H1 (cell line): ENCODE measurements around the gene FADS6. TPM values are rescaled to one million over a fixed set of nuclear protein-coding genes. Genes with fewer than 3 reads are reported as not detected.
A peak's percentile ranks its signal among the peaks of the same experiment; 100 is the strongest.

Experiments used
- CTCF ChIA-PET: fragments of 300-600 bp; sonication (Branson Sonifier 250); formaldehyde crosslinking; loops from one replicate; lab custom pipeline; 2021; ENCODE audit not compliant: partially characterized antibody; lab: Charles Lee
- POLR2A ChIA-PET: fragments of 300-600 bp; sonication (Branson Sonifier 250); formaldehyde crosslinking; loops from one replicate; lab custom pipeline; 2021; ENCODE audit warnings: inconsistent platforms; ENCODE audit not compliant: partially characterized antibody; lab: Charles Lee
- DNase-seq, 2 experiments: peaks; one replicate each; pipeline versions ENCODE4 v3.0.0 to v3.0.0-alpha.2; 2010 to 2022; ENCODE audit warnings: low spot score in 2 of 2, low read depth in 1 of 2, mixed read lengths in 1 of 2
- FAIRE-seq: peaks from 2 replicates; lab custom pipeline; 2011; peaks lifted over from hg19 to GRCh38; lab: Jason Lieb, UNC
- H2AFZ ChIP-seq: 2 replicates; pipeline ENCODE4 v1.8.1; 2012; ENCODE audit warnings: low read length, inconsistent platforms
- H2AK5ac ChIP-seq: 2 replicates; pipeline ENCODE4 v1.6.1; 2013; ENCODE audit warnings: low read depth, low read length
- H2BK120ac ChIP-seq: replicated peaks from 2 replicates; pipeline ENCODE3; 2013; ENCODE audit warnings: low read depth, low read length, inconsistent platforms
- H2BK12ac ChIP-seq: 2 replicates; pipeline ENCODE4 v1.6.1; 2013; ENCODE audit warnings: low read depth, low read length
- H2BK15ac ChIP-seq: 2 replicates; pipeline ENCODE4 v1.6.1; 2013; ENCODE audit warnings: low read length
- H2BK20ac ChIP-seq: 2 replicates; pipeline ENCODE4 v1.6.1; 2013; ENCODE audit warnings: low read length
- H2BK5ac ChIP-seq: 2 replicates; pipeline ENCODE4 v1.6.1; 2013; ENCODE audit warnings: low read depth, low read length
- H3K14ac ChIP-seq: 2 replicates; pipeline ENCODE4 v1.6.1; 2013; ENCODE audit warnings: inconsistent platforms; ENCODE audit not compliant: insufficient read length
- H3K18ac ChIP-seq: 2 replicates; pipeline ENCODE4 v1.6.1; 2013; ENCODE audit warnings: low read length; ENCODE audit errors: extremely low read depth
- H3K23ac ChIP-seq: 2 replicates; pipeline ENCODE4 v1.6.1; 2013; ENCODE audit warnings: inconsistent platforms; ENCODE audit not compliant: insufficient read length
- H3K23me2 ChIP-seq: 2 replicates; pipeline ENCODE4 v1.6.1; 2013; ENCODE audit warnings: low read depth, low read length
- H3K27ac ChIP-seq: 2 replicates; pipeline ENCODE4 v1.6.1; 2011; ENCODE audit warnings: low read depth, low read length, inconsistent platforms
- H3K27me3 ChIP-seq, 4 experiments: replicated peaks in 1 of 4; 1 replicate in 1 of 4; 2 replicates in 3 of 4; pipeline versions ENCODE4 v1.6.1 to v1.8.1; 2011 to 2013; ENCODE audit warnings: low read length in 3 of 4, mild to moderate bottlenecking in 3 of 4, inconsistent platforms in 2 of 4, mixed read lengths in 2 of 4, moderate library complexity in 1 of 4; ENCODE audit not compliant: control insufficient read depth in 3 of 4, insufficient read depth in 3 of 4; ENCODE audit errors: extremely low read depth in 1 of 4
- H3K36me3 ChIP-seq, 4 experiments: 2 replicates each; pipeline versions ENCODE4 v1.6.1 to v1.8.1; 2011 to 2013; ENCODE audit warnings: mild to moderate bottlenecking in 4 of 4, low read length in 3 of 4, moderate library complexity in 2 of 4, control low read depth in 1 of 4, inconsistent platforms in 1 of 4; ENCODE audit not compliant: insufficient read depth in 4 of 4, control insufficient read depth in 2 of 4
- H3K4ac ChIP-seq: replicated peaks from 2 replicates; pipeline ENCODE3; 2013; ENCODE audit warnings: low read length, low read depth, mixed read lengths, inconsistent platforms; ENCODE audit not compliant: insufficient read length
- H3K4me1 ChIP-seq, 4 experiments: replicated peaks in 1 of 4; 1 replicate in 1 of 4; 2 replicates in 3 of 4; pipeline versions ENCODE4 v1.6.1 to v1.8.1; 2011 to 2013; ENCODE audit warnings: low read length in 3 of 4, inconsistent platforms in 2 of 4, mixed read lengths in 1 of 4; ENCODE audit not compliant: insufficient read depth in 4 of 4, control insufficient read depth in 3 of 4
- H3K4me2 ChIP-seq, 2 experiments: 2 replicates each; pipeline versions ENCODE4 v1.6.1 to v1.8.1; 2011 to 2013; ENCODE audit warnings: low read depth in 2 of 2, low read length in 2 of 2, control low read depth in 1 of 2, inconsistent platforms in 1 of 2, mild to moderate bottlenecking in 1 of 2; ENCODE audit not compliant: insufficient read depth in 1 of 2
- H3K4me3 ChIP-seq, 4 experiments: fragments of 200-600, 300-600 bp in 1 of 4; sonication (generic), shearing (Covaris generic), sonication (Bioruptor Twin) in 1 of 4; 2 replicates each; pipeline versions ENCODE4 v1.5.1 to v1.8.1; 2011 to 2016; ENCODE audit warnings: low read length in 4 of 4, low read depth in 3 of 4, control low read depth in 2 of 4, inconsistent platforms in 2 of 4, mild to moderate bottlenecking in 2 of 4, mixed read lengths in 1 of 4, moderate library complexity in 1 of 4; ENCODE audit not compliant: insufficient read depth in 2 of 4; ENCODE audit errors: extremely low read depth in 1 of 4
- H3K56ac ChIP-seq: replicated peaks from 2 replicates; pipeline ENCODE3; 2013; ENCODE audit warnings: low read depth, mild to moderate bottlenecking, mixed read lengths, low read length, inconsistent platforms; ENCODE audit not compliant: insufficient read length
- H3K79me1 ChIP-seq: 2 replicates; pipeline ENCODE4 v1.6.1; 2013; ENCODE audit warnings: low read depth, low read length, control low read depth
- H3K79me2 ChIP-seq, 2 experiments: 2 replicates each; pipeline versions ENCODE4 v1.6.1 to v1.8.1; 2012 to 2013; ENCODE audit warnings: low read length in 2 of 2, mild to moderate bottlenecking in 2 of 2, inconsistent platforms in 1 of 2; ENCODE audit not compliant: insufficient read depth in 2 of 2, control insufficient read depth in 1 of 2
- H3K9ac ChIP-seq, 4 experiments: replicated peaks in 1 of 4; 1 replicate in 1 of 4; 2 replicates in 3 of 4; pipeline versions ENCODE4 v1.6.1 to v1.8.1; 2011 to 2013; ENCODE audit warnings: low read depth in 3 of 4, low read length in 3 of 4, control low read depth in 2 of 4, mild to moderate bottlenecking in 2 of 4, moderate library complexity in 2 of 4, inconsistent platforms in 1 of 4; ENCODE audit errors: extremely low read depth in 1 of 4
- H3K9me3 ChIP-seq, 2 experiments: 2 replicates each; pipeline versions ENCODE4 v1.6.1 to v1.8.1; 2012 to 2013; ENCODE audit warnings: mild to moderate bottlenecking in 2 of 2, moderate library complexity in 2 of 2, control low read depth in 1 of 2, inconsistent platforms in 1 of 2, low read depth in 1 of 2, low read length in 1 of 2, mixed read lengths in 1 of 2; ENCODE audit not compliant: insufficient read depth in 2 of 2
- H4K20me1 ChIP-seq, 2 experiments: replicated peaks in 1 of 2; 2 replicates each; pipeline versions ENCODE3 to v1.8.1; 2011 to 2013; ENCODE audit warnings: inconsistent platforms in 2 of 2, low read length in 2 of 2, mild to moderate bottlenecking in 1 of 2; ENCODE audit not compliant: insufficient read depth in 2 of 2, control insufficient read depth in 1 of 2
- H4K5ac ChIP-seq: 2 replicates; pipeline ENCODE4 v1.6.1; 2013; ENCODE audit warnings: low read length, low read depth, mixed read lengths, inconsistent platforms; ENCODE audit not compliant: insufficient read length
- H4K8ac ChIP-seq: 2 replicates; pipeline ENCODE4 v1.8.0; 2013; ENCODE audit warnings: mild to moderate bottlenecking, moderate library complexity, low read length, inconsistent platforms; ENCODE audit not compliant: insufficient read depth; ENCODE audit errors: extremely low read depth
- H4K91ac ChIP-seq: replicated peaks from 2 replicates; pipeline ENCODE3; 2013; ENCODE audit warnings: low read length, mixed read lengths, inconsistent platforms; ENCODE audit not compliant: insufficient read length
- BCL11A ChIP-seq, 2 experiments: IDR thresholded peaks; one replicate each; pipeline ENCODE4 v1.6.1; 2011; ENCODE audit warnings: low read depth in 2 of 2, low read length in 2 of 2, mild to moderate bottlenecking in 2 of 2
- CBX5 ChIP-seq: fragments of 300-800, 300-1000 bp; sonication (generic); IDR thresholded peaks from 2 replicates; pipeline ENCODE4 v1.7.1; 2016; ENCODE audit warnings: antibody characterized with exemption, low read length, low read depth
- CREB1 ChIP-seq: IDR thresholded peaks from 2 replicates; pipeline ENCODE4 v1.6.1; 2012; ENCODE audit warnings: inconsistent platforms
- EGR1 ChIP-seq: IDR thresholded peaks from 2 replicates; pipeline ENCODE4 v1.6.1; 2011; ENCODE audit warnings: low read depth, low read length, borderline replicate concordance
- RBBP5 ChIP-seq: IDR thresholded peaks from 2 replicates; pipeline ENCODE4 v1.7.1; 2012; ENCODE audit warnings: low read depth, mild to moderate bottlenecking, inconsistent platforms, low read length, moderate library complexity, borderline replicate concordance
- RFX5 ChIP-seq: IDR thresholded peaks from 2 replicates; pipeline ENCODE4 v1.6.1; 2011; ENCODE audit warnings: low read depth, low read length, improper control_type of control experiment, borderline replicate concordance
- RXRA ChIP-seq: IDR thresholded peaks from 2 replicates; pipeline ENCODE4 v1.6.1; 2011; ENCODE audit warnings: low read depth, mild to moderate bottlenecking, low read length, moderate library complexity; ENCODE audit not compliant: insufficient read depth
- SIN3A ChIP-seq, 2 experiments: IDR thresholded peaks in 1 of 2; conservative IDR thresholded peaks in 1 of 2; 2 replicates each; pipeline ENCODE4 v1.6.1; 2011 to 2012; ENCODE audit warnings: low read length in 2 of 2, improper control_type of control experiment in 1 of 2, low read depth in 1 of 2, mild to moderate bottlenecking in 1 of 2
- TAF1 ChIP-seq: IDR thresholded peaks from 2 replicates; pipeline ENCODE4 v1.6.1; 2011; ENCODE audit warnings: mild to moderate bottlenecking, low read depth, low read length
- YY1 ChIP-seq: IDR thresholded peaks from 2 replicates; pipeline ENCODE4 v1.6.1; 2011; ENCODE audit warnings: low read depth, mild to moderate bottlenecking, low read length
- WGBS, 2 experiments: shearing (Covaris generic) in 1 of 2; methylation state at CpG; one replicate each; pipeline versions ENCODE4 v1.1.6 to v1.1.7; 2013 to 2015; ENCODE audit warnings: low lambda C conversion rate in 2 of 2, mixed read lengths in 2 of 2, inconsistent platforms in 1 of 2, low coverage in 1 of 2, missing lambda C conversion rate in 1 of 2; ENCODE audit not compliant: insufficient replicate concordance in 2 of 2, insufficient coverage in 1 of 2, insufficient read length in 1 of 2; ENCODE audit errors: extremely low coverage in 1 of 2, missing lambda C conversion rate in 1 of 2; 5-methylcytosine and 5-hydroxymethylcytosine counted together
- polyA plus RNA-seq, 7 experiments: library from polyadenylated mRNA; depleted of rRNA in 3 of 7; stranded (reverse) in 5 of 7; unstranded in 2 of 7; fragments of >200 nt in 5 of 7; fragments of 200-250 nt in 2 of 7; gene quantifications; 1 replicate in 5 of 7; 2 replicates in 1 of 7; 4 replicates in 1 of 7; pipeline versions ENCODE4 v1.2.1 to v1.2.3, GENCODE V29; 2011 to 2013; ENCODE audit warnings: missing spikeins in 2 of 7, mixed read lengths in 2 of 7
- total RNA-seq: library from RNA; stranded (reverse); fragmentation: NEBNext Ultra II Directional; extraction: Animal tissue kit (Norgen Biotek cat#: 25700); gene quantifications from 2 replicates; pipeline ENCODE4 v1.2.1, GENCODE V29; 2021

Gene FADS6
- total and polyA plus RNA-seq, 2 of the 8 experiments (the other 6 are each of a cell fraction or from before 2014, with no cell fraction given) = 0.56 to 2.5 TPM

DNA sequence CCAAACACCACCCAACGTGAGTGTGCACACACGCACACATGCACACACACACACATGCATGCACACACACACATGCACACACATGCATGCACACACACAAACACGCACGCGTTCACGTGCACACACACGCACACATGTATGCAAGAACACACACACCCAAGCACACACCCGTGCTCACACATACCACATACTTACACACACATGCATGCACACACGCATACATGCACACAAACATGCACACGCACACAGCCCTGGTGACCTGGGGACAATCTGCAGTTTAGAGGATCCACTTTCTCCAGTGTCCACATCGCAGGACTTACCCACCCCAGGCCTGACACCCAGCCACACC, 23.4 kb upstream of the FADS6 start:
- Histone ChIP-seq H3K27ac (no peak overlapping the region), H3K56ac (no peak overlapping the region), H2BK20ac (no peak overlapping the region), H3K79me2 (no peaks in the 10 kb centered on the region), H4K8ac (no peak overlapping the region), H4K20me1 (peaks cover 0 to 4% of the 10 kb centered on the region in 2 experiments), H3K4me1 (peaks cover 0 to 9% (median 8%) of the 10 kb centered on the region in 4 experiments; a peak in 6 of 7 replicates), H2BK12ac (peak overlapping the region; percentile 72; the same call in 1 of the 2 replicates), H2BK5ac (no peak overlapping the region), H3K4me3 (no peak overlapping the region), H2AFZ (no peak overlapping the region), H3K36me3 (no peaks in the 10 kb centered on the region), H4K5ac (no peak overlapping the region), H2BK15ac (0 out of 2 replicates have a peak overlapping the region, but pooled peaks have one; percentile 24), H3K79me1 (no peaks in the 10 kb centered on the region), H3K23me2 (no peaks in the 10 kb centered on the region), H4K91ac (peak overlapping the region; percentile 27), H3K9ac (no peak overlapping the region; a peak in 1 of 7 replicates), H3K14ac (no peak overlapping the region), H3K27me3 (peaks cover 0 to 5% (median 0%) of the 10 kb centered on the region in 4 experiments; a peak in 4 of 7 replicates), H2AK5ac (no peak overlapping the region), H3K23ac (no peak overlapping the region), H3K9me3 (no peaks in the 10 kb centered on the region), H3K18ac (no peak overlapping the region), H3K4me2 (no peak overlapping the region), H2BK120ac (no peak overlapping the region), H3K4ac (no peak overlapping the region)
- FAIRE-seq (no peak), DNase-seq (no peak)
- CTCF ChIA-PET = interaction anchor here (1.0 to 49.9 kb wide), 3 partner anchors 21 to 55 kb away, joined by 3 to 1072 read pairs (median 4); no protein-coding TSS in a partner anchor
- 94% methylated on average over 11 of the region's 11 CpGs; no CpG with 5 or more reads in 1 of the 2 experiments for WGBS, 2 experiments
- POLR2A ChIA-PET = interaction anchor here (1.0 to 2.3 kb wide), 2 partner anchors 8 to 10 kb away, joined by 3 to 7 read pairs; no protein-coding TSS in a partner anchor
- TF ChIP-seq RBBP5 = no peak
- no peak for TF ChIP-seq RFX5
- no peak for TF ChIP-seq YY1
- TF ChIP-seq CREB1 = no peak
- TF ChIP-seq EGR1 = no peak
- TF ChIP-seq BCL11A (IDR thresholded peaks at IDR 0.05; ENCODE audit: low read depth in 2 of 2, low read length in 2 of 2) = no peak
- TF ChIP-seq SIN3A (conservative IDR thresholded peaks at IDR 0.05 in 1 of 2, IDR thresholded peaks at IDR 0.05 in 1 of 2; ENCODE audit: low read depth in 1 of 2, low read length in 2 of 2) = no peak
- no peak for TF ChIP-seq CBX5
- TF ChIP-seq RXRA = no peak
- no peak for TF ChIP-seq TAF1
